GM19239 (cell line): ENCODE measurements around the gene ZFPM1.

Source experiments
- DNase-seq: peaks from one replicate; pipeline ENCODE4 v3.0.0; 2011; ENCODE audit warnings: low spot score; ENCODE audit not compliant: insufficient read length
- FAIRE-seq: peaks from 2 replicates; lab custom pipeline; 2011; peaks lifted over from hg19 to GRCh38; lab: Jason Lieb, UNC

Gene ZFPM1

GRCh38 chr16:88432174-88432573 lies 20.9 kb upstream of the ZFPM1 start:
- no peak for DNase-seq
- no peak for FAIRE-seq

DNA sequence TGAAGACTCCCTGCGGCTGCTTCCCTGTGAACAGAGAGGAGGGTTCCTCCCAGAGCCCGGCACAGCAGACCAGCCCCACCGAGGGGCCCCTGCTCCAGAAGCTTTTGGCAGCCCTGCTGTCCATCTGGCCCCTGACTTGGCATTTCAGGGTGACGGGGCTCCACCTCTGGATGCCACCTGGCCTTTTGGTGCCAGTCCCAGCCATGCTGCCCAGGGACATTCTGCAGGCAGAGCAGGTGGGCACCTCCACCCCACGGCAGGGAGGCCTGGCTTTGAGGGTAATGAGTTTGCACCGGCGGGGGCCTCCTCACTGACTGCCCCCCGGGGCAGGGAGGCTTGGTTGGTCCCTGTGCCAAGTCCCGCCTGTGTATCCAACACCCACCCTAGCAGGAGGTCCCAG lies 20.3 kb upstream of the ZFPM1 start:
- no peak for FAIRE-seq

GRCh38 chr16:88433632-88434352 lies 19.3 kb upstream of the ZFPM1 start:
- DNase-seq = no peak
- no peak for FAIRE-seq

More for the DNA sequence above, 20.3 kb upstream of the ZFPM1 start:
- no peak for DNase-seq

- FAIRE-seq (no peak), DNase-seq (no peak)
Measured at GRCh38 chr16:88434353-88434690, 18.8 kb upstream of the ZFPM1 start.

GRCh38 chr16:88434746-88435145 lies 18.3 kb upstream of the ZFPM1 start:
- DNase-seq = no peak
- no peak for FAIRE-seq

DNA sequence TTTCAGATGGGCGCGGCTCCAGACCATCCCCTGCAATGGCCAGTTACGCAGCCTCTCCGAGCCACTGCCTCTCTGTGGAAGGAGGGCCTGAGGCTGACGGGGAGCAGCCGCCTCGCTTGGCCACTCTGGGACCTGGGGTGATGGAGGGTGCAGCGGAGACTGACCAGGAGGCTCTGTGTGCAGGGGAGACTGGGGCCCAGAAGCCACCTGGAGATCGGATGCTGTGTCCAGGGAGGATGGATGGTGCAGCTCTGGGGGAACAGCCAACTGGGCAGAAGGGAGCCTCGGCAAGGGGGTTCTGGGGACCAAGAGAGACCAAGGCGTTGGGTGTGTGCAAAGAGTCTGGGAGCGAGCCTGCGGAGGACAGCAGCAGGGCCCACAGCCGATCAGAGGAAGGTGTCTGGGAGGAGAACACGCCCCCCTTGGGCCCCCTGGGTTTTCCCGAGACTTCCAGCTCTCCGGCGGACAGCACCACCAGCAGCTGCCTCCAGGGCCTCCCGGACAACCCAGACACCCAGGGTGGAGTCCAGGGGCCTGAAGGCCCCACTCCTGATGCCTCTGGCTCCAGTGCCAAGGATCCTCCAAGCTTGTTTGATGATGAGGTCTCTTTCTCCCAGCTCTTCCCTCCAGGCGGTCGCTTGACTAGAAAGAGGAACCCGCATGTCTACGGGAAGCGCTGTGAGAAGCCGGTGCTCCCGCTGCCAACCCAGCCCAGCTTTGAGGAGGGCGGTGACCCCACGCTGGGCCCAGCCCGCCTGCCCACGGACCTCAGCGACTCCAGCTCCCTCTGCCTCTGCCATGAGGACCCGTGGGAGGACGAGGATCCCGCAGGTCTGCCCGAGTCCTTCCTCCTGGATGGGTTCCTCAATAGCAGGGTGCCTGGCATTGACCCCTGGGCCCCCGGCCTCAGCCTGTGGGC lies 17.4 kb upstream of the ZFPM1 start:
- no peak for FAIRE-seq
- DNase-seq = no peak

DNA sequence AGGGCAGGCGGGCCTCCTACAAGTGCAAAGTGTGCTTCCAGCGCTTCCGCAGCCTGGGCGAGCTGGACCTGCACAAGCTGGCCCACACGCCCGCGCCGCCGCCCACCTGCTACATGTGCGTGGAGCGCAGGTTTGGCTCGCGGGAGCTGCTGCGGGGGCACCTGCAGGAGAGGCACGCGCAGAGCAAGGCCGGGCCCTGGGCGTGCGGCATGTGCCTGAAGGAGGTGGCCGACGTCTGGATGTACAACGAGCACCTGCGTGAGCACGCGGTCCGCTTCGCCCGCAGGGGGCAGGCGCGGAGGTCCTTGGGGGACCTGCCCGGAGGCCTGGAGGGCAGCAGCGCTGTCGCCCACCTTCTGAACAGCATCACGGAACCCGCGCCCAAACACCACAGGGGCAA lies 16.3 kb upstream of the ZFPM1 start:
- DNase-seq = no peak
- FAIRE-seq = no peak

- DNase-seq (peak; percentile 89), FAIRE-seq (no peak)
Measured at GRCh38 chr16:88437367-88437964, 15.6 kb upstream of the ZFPM1 start.

- no peak for DNase-seq
- FAIRE-seq = no peak
Measured at GRCh38 chr16:88438084-88438870, 14.8 kb upstream of the ZFPM1 start.

DNA sequence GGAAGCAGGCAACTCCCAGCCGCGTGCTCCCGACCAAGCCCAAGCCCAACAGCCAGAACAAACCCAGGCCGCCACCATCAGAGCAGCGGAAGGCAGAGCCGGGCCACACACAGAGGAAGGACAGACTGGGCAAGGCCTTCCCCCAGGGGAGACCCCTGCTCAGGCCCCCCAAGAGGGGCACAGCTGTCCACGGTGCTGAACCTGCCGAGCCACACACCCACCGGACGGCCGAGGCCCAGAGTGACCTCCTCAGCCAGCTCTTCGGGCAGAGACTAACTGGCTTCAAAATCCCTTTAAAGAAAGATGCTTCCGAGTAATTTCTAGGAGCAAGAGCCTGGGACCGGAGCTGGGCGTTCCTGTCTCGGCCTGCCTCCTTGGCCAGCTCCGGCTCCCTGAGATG lies 14.1 kb upstream of the ZFPM1 start:
- DNase-seq (no peak), FAIRE-seq (no peak)

DNA sequence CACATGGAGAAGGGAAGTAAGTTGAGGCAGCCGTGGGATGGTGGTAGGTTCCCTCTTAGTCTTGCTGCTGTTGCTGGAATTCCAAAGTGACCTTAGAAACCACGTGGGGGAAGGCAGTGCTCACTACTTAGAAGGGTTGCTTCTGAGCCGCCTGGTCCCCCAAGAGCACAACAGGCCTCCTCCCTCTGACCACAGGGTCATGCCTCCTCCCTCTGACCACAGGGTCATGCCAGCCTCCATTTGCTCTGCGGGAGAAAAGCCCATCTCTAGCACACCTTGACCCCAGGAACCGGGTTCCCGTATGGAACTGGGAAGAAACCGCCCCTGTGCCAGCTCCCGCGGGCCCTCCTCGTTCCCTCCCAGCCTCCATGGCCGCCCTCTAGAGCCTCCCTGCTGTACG lies 13.4 kb upstream of the ZFPM1 start:
- DNase-seq (no peak), FAIRE-seq (no peak)

GRCh38 chr16:88440111-88440510 lies 13.0 kb upstream of the ZFPM1 start:
- FAIRE-seq = no peak
- no peak for DNase-seq

- DNase-seq = no peak
- no peak for FAIRE-seq
Measured at GRCh38 chr16:88440686-88441405, 12.2 kb upstream of the ZFPM1 start.

- DNase-seq = no peak
- no peak for FAIRE-seq
Measured at GRCh38 chr16:88441460-88441859, 11.6 kb upstream of the ZFPM1 start.

DNA sequence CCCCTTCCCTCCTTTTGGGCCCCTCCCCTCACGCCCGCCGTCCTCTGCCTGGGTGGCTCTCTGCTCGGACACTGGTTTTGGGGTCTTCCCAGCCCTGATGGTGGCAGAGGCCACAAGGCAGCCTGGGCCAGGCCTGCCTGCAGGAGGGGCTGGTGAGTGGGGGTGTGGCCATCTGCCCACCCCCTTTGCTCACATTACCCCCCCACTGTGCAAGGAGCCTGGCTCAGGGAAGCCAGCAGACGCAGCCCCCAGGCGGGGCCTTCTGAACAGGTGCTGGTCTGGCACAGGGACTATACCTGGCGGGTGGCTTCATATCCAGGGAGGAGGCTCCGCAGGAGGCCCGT lies 10.7 kb upstream of the ZFPM1 start:
- FAIRE-seq (no peak), DNase-seq (no peak)

- FAIRE-seq = peak; percentile 80
- DNase-seq = peak; percentile 99
Measured at GRCh38 chr16:88442727-88443576, 10.1 kb upstream of the ZFPM1 start.

DNA sequence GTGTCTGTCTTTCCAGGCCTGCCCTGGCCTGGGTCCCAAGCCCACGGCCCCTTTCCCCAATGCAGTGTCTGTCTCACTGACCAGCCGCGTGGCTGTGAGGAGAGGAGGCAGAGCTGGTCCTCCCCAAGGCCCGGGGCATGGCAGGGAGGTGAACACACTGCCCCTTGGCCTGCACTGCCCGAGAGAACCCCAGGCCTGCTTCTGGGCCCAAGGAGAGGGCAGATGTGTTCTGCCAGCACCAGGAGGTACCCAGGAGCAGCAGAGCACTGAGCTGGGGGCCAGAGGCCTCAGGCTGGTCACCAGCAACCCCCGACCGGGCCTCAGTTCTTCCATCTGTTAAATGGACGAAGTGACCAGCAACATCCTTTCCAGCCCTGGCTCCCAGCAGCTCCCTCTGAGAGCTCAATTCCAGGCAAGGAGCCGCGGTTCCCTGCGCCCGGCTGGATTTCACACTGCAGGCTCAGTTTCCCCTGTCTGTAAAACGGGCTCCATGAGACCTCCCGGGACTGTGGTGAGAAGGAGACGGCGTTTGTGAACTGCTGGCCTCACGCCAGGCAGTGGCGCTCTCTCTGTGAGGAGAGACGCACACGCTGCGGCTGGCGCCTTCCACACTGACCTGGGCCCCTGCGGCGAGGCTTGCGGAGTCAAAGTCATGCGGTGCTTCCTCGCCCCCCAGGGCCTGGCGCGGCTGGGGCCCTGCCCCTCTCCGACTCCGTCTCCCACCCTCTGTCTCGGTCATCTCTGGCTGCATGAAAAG lies 8.1 kb upstream of the ZFPM1 start:
- no peak for DNase-seq
- FAIRE-seq = no peak

DNA sequence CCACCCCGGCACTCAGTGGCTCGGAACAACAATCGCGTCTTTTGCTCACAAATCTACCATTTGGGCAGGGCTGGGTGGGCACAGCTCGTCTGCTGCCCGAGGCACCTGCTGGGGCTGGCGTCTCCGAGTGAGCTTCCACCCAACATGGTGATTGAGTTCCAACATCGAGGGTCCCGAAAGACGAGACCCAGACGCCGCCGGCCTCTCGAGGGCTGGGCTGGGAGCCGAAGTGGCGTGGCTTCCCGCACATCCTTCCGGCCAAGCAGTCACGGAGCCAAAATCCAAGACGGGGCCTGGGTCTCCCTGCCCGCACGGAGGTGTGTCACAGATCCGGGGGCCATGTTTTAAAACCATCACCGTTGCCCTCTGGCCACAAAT lies 7.5 kb upstream of the ZFPM1 start:
- no peak for FAIRE-seq

More for the DNA sequence above, 7.5 kb upstream of the ZFPM1 start:
- no peak for DNase-seq
